Measurements from ENCODE around the gene TFR2.
A peak's percentile ranks its signal among the peaks of the same experiment; 100 is the strongest.

Gene TFR2

DNA sequence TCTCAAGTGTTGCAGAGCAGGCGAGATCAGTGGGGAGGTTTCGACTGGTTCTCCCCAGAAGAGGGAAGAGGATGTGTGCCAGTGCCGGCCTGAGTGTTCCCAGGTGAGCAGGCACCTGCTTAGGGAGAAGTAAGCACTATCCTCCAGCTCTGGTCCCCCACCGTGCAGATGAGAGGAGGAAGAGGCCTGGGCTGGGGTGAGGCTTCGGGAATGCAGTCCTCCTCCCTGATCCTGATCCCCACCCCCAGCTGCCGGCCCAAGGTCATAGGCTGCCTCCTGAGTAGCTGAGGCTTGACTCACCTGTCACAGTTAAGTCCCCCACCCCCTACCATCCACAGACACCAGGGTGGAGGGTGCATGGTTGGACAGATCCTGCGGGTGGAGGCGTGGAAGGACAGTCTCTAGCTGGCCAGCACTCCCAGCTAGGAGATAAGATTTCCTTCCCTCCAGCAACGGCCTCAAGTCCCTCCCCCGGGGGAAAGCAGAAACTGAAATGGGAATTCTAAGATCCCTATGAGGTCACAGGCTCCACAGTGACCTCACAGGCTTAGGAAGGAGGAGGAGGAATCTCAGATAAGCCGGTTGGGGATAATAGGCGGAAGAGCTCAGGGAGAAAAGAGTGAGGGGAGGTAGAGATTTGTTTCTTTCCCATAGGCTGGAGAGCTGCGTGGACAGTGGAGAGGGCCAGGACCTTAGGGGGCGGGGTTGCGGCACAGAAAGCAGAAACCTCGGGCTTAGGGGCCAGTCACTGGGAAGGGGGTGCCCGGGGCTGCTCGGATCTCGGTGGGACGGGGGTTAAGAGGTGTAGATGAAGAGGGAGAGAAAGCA lies 56.5 kb downstream of the TFR2 start:
- peak in 1 of 2 experiments; percentile 20 for DNase-seq

DNA sequence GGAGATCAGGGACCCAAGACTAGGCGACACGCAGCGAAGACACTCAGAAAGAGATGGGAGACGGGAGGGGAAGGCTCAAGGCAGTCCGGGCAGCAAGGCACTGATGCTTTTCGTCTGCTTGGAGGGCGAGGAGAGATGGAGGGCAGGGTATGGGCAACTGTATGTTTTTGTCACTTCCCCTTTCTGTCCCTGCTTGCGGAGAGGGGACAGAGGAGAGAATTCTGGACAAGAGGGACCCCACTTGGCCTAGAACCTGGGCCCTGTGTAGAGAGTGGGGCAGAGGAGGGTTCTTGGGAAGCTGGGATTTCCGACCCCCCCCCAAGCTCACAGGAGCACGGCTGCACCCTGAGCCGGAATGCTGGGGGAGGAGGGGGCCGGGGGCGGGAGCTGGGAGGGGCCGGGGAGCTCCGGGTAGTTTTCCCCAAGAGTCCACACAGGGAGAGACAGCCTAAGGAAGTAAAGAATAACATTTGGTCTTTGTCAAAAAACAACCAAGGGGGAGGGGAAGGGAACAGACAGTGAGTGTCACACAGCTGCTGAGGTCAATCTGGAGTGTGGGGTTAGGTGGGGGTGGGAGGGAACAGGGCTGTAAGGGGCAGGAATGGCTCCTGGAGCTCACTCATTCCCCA lies 57.2 kb downstream of the TFR2 start:
- peak; percentile 16 to 43 for DNase-seq

GRCh38 chr7:100583132-100584053 lies 58.0 kb downstream of the TFR2 start:
- no peak for DNase-seq

- no peak for DNase-seq
Observed at GRCh38 chr7:100582650-100583049, 58.7 kb downstream of the TFR2 start.

- DNase-seq, result peak in 1 of 2 experiments; percentile 23
Observed at GRCh38 chr7:100582041-100582579, 59.2 kb downstream of the TFR2 start.

DNA sequence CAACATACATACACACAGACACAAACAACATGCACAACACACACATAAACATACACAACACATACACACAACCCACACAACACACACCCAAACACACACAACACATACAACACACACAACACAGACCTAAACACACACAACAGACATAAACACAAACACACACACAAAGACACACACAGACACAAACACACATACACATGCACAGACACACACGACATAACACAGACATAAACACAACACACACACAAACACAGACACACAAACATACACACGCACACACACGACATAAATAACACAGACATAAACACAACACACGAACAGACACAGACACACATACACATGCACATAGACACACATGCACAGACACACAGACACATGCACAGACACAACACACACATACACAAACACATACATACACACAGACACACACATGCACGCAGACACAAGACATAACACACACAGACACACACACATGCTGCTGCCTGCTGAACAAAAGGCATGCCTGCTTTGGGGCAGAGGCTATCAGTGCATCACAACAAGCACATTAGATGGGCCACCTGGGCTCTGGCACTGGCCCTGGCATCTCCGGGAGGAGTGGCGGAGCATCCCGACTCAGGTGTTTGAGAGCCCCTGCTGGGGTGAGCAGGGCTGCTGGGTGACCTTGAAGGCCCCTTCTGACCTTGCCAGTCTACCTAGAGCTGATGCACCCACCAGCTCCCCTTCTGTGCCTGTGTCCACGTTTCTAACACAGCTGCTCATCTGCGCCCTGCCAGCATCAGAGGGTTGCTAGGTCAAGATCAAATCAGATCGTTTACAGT lies 60.7 kb downstream of the TFR2 start:
- no peak for DNase-seq

GRCh38 chr7:100578246-100579183 lies 62.8 kb downstream of the TFR2 start:
- DNase-seq, result no peak

DNA sequence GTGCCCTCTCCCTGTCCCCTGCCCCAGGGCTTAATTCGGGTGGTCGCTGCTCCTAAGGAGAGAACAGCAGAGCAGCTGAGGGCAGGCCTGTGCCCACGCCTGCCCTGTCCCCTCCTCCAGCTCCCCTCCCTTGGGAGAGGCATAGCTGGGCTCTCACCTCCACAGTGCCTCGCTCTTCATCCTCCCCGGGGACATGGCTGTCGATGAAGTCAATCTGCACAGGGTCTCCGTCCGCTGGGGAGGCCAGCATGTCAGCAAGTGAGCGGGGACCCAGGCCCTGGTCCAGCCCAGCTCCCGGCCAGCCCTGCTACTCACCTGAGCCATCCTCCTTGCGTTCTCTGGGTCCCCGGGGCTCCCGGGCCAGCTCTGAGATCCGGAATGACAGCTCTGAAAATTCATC lies 63.8 kb downstream of the TFR2 start:
- DNase-seq, result no peak

DNA sequence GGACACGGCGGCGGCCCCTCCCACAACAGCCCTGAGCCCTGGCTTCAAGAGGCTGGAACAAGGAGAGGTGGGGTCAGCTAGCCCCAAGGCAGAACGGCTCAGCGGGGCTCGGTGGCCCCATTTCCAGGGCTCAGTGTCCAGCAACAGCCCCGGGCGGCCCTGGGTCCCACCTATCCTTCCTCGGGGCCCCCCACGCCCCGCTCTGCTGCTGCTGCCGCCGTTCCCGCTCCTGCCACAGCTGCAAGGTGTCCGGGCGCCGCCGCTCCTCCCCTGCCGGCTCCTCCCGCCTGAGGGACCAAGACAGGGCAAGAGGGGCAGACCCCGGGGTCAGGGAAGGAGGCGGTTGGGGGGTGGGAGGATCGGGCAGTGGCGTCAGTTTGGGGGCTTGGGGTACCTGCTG lies 64.2 kb downstream of the TFR2 start:
- no peak for DNase-seq

DNA sequence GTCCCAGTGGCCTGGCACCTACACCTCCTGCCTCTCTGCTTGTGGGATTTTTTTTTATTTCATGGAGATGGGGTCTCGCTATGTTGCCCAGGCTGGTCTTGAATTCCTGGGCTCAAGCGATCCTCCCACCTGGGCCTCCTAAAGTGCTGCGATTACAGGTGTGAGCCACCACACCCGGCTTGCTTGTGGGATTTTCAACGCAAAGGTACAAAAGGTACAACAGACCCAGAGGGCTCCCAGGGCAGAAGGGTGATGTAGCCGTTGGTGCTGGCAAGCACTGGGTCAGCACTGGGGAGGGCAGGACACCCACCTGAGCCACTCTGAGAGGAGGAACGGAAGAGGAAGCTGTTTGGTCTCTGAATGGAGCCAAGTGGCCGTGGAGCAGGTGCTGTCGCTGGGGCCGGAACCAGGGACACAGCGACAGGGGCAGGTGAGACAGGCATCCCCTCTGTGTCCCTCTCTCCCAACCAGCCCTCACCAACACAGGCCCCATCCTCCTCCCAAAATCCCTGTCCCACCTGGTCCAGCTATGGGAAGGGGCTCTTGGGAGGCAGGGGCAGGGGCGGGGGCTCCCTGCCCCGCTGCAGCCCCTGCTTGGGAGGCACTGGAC lies 64.9 kb downstream of the TFR2 start:
- DNase-seq, result no peak

GRCh38 chr7:100575746-100576383 lies 65.5 kb downstream of the TFR2 start:
- no peak for DNase-seq

- no peak for DNase-seq
Observed at GRCh38 chr7:100575206-100575631, 66.1 kb downstream of the TFR2 start.

DNA sequence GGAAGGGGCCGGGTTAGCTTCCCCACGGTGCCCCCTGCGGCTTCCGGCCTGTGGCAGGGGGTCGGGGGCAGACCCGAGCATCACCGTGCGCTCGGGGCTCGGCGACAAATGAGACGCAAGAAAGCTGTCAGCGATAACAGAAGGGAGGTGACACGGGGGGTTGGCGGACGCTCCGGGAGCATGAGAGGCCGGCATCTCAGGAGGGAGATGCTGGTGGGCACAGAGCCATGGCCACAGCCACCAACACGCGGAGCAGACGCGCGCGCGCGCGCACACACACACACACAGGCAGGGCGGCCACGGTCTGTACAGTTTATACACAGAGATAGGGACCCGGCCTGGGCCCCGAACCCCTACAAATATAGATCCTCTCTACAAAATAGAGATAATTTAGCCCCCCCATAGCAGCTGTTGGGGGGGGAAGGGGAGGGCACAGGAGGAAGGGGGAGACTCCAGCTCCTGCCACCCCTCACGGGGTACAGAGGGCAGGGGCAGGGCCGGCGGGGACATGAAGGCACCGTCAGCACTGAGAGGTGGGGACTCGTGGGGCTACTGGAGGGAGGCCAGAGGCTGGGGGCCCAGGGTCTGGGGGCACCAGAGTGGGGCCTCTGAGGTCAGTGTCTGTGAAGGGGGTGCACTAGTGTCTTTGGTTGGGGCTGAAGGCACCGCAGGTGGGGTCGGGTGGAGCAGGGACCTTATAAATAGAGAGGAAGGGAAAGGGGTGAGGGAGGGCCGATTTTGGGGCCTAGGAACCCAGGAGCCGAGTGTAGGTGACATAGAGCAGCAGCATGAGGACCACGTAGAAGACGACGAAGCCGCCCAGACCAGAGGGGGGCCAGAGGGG lies 66.8 kb downstream of the TFR2 start:
- DNase-seq, result no peak

- DNase-seq, result no peak
Observed at GRCh38 chr7:100573691-100574361, 67.5 kb downstream of the TFR2 start, which contains the start of gene SAP25. TSS of gene SAP25 (minus strand) at chr7:100573900. CDS start at chr7:100573742, 158 bp downstream.

DNA sequence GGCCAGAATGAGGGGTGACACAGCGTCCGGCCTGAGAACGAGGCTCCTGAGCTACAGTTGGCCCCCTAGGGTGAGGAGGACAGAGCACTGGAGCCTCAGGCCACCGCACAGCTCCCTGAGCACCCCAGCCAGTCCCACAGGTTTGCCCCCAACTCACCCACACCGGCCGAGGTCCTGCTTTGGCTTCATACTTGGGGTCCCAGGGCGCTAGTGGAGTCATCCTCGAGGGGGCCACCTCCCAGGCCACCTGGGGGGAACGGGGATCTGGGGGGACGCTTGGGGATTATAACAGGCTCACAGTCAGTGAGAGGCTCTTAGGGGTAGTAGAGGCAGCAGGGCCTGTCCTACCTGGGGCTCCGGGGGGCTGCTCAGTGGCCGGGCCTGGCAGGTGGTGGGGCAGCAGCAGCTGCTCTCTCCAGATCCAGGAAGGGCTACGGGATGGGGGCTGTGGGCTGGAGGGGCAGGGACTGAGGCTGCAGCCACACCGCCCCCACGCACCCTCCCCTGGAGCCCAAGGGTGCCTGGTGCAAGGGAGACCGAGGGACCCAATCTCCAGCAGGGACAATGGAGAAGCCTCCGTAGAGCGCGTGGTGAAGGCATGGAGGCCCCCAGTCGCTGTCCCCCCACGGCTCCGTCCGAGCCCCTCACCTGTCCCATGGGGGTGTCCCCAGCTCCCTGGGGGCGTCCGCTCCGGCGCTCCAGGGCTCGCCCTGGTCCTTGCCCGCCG lies 68.2 kb downstream of the TFR2 start:
- no peak for DNase-seq

- DNase-seq, result no peak
Observed at GRCh38 chr7:100572281-100572948, 68.9 kb downstream of the TFR2 start.

- DNase-seq, result no peak
Observed at GRCh38 chr7:100571829-100572116, 69.6 kb downstream of the TFR2 start.

Data from NCI-H524 (cell line).